ENCODE results near the gene GJA5.

- TF ChIP-seq CTCF (IDR thresholded peaks at IDR 0.05; ENCODE audit: insufficient read depth, low read depth, low read length) (no peak), EZH2 (IDR thresholded peaks at IDR 0.05; ENCODE audit: insufficient read depth, low read length) (no peak)
These were observed 19.3 kb downstream of the GJA5 start for GRCh38 chr1:147741065-147741464.

Measured in astrocyte (in vitro differentiated cells and primary cell).